OCI-LY3 (cell line): ENCODE results near the gene MAN1A2.

Source experiments
- CTCF ChIP-seq: fragments of 200-600, 300-600 bp; sonication (generic); IDR thresholded peaks from 2 replicates; pipeline ENCODE4 v1.5.1; 2014; ENCODE audit warnings: antibody characterized with exemption, low read length, low read depth
- EZH2phosphoT487 ChIP-seq: fragments of 200-600 bp; shearing (Covaris generic); IDR thresholded peaks from 2 replicates; pipeline ENCODE4 v1.6.1; 2018; ENCODE audit warnings: antibody characterized with exemption, mixed run types, low read depth

GRCh38 chr1:117368116-117369108 lies 1.2 kb downstream of the MAN1A2 start:
- TF ChIP-seq EZH2phosphoT487 (no peak), CTCF (no peak)
